GM19351 (cell line): ENCODE results near the gene PRUNE1.

Source experiments
- ATAC-seq: cut with Tn5 transposase; IDR thresholded peaks from one replicate; pipeline ENCODE4 v1.9.1; 2021; ENCODE audit warnings: mild to moderate bottlenecking, moderate library complexity; ENCODE audit not compliant: unreplicated experiment

The PRUNE1 gene

DNA sequence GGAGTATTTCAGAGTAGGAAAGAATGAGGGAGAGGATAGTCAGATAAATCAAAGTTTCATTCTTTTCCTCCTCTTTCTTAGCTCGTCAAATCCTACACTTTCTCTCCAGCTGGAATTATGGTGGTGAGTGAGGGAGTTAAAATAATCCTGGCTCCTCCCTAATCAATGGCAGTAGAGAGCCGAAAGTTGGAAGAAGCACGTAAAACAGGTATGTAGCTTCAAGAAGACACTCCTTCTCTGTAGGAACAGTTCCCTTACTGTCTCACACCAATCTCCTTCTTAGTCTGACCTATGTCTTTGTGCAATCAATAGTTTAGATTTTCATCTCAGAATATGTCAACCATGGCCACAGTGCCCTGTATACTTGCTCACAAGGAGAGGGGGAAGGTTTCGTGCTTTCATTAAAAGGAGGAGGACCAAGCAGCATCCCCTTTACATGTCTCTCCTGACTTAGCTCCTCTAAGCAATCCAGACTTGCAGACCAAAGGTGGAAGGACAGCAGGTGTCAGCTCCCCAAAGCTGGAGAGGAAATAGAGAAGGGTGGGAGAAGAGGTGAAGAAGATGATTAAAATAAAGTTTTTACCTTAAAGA lies 2.4 kb upstream of the PRUNE1 start:
- no peak for ATAC-seq

DNA sequence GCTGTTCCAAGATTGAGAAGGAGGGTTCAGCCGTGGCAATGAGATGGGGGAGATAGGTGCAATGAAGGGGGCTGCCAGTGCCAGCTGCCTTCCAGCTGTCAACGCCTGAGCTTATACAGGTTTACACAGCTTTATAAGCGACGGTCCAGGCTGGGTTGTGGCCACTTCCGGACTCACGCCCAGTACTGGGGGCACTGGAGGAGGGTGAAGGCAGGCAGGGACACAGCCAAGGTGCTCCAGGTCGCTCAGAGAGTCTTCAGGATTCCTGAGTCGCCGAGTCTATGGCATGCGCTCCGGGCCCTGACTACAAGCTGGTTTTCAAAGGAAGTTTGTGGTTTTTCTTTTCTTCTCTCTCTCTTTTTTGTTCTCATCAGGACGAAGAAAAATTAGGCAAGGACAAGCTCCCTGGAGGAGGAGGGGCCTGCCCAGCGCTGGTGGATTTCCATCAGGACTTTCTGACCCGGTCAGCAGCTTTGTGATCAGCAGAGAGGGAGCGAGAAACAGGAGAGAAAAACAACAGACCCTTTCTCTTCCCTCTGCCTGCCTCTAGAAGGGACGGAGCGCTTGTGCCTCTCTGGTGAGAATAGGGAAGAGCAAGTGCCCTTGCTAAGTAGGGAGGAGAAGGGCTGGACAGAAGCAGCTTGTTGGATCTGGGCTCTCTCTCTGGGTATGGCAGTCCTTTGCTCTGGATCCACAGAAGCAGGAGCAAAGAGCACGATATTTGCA lies 1.8 kb upstream of the PRUNE1 start, which contains the start of gene MINDY1:
TSS of gene MINDY1 (minus strand) at position 576 of the 726 bp plus-strand sequence. CDS start 4,285 bp downstream, outside the sequence.
- no peak for ATAC-seq

DNA sequence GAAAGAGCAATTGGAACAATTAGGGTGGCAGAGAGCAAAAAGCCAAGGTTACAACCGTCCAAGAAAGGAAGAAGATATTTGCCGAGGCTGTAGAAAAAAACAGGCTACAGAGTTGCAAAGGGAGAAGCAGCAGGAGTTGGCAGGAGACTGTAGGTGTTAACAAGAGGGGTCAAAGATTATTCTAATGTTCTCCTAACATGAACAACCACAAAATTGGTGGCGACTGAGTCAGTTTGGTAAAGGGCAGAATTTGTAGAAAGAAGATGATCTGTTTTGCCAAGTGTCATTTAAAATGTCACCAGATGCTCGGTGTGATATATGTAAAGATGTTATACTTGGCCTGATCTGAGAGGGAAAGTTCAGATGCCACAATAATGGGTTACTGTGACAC lies 401 bp upstream of the PRUNE1 start:
- ATAC-seq, result no peak

DNA sequence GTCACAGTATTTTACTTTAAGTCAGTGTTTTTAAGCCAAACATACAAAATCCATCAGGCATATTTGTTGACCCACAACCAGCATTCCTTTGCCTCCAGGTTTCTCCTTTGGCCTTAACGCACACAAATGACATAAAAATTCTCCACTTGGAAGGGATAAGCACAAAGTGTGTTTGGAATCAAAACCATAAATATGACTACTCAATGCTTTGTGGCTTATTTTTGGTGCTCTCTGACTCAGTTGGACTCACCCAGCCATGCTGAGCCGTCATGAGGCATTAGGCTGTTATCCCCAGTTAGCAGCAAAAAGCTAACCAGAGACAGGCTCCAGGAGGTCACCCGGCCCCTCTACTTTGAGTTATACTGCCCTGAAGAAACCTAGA lies 948 bp downstream of the PRUNE1 start:
- ATAC-seq, result no peak

DNA sequence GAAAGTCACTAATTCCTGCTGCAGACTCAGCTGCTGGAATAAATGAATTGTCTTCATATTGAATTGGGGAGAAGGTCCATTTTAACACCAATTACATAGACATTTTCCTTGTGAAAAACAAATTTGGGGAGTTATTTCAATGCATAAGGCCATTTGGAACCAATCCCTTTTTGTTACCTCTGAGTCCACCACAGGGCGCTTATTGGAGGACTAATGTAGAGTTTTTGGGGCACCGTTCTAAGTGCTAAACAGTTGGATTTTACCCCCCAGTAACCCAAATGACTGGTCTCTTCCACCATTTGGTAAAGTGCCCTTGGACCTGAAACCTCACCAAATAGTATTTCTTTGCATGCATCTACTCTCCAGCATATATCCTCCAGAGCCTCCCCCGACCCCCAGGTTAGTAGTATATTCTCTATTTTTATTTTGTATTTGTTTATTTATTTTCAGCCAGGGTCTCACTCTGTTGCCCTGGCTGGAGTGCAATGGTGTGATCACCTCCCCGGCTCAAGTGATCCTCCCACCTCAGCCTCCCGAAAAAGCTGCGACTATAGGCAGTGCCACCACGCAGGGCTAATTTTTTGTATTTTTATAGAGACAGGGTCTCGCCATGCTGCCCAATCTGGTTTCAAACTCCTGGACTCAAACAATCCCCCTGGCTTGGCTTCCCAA lies 1.6 kb downstream of the PRUNE1 start:
- ATAC-seq, result no peak

DNA sequence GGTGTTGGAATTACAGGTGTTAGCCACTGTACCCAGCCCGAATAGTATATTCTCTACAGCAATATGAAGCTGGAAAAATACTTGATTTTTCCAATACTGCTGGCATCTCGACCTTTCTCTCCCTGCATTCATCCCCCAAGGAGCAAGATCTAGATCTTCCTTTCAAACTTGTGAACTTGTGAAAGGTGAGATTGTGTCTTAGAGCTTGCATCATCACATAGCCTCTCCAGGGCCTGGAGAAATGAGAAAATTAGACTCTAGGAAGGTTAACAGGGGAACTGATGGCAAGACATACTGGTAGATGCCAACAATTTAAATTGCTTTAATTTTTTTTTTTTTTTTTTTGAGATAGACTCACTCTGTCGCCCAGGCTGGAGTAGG lies 2.1 kb downstream of the PRUNE1 start:
- ATAC-seq, result no peak

DNA sequence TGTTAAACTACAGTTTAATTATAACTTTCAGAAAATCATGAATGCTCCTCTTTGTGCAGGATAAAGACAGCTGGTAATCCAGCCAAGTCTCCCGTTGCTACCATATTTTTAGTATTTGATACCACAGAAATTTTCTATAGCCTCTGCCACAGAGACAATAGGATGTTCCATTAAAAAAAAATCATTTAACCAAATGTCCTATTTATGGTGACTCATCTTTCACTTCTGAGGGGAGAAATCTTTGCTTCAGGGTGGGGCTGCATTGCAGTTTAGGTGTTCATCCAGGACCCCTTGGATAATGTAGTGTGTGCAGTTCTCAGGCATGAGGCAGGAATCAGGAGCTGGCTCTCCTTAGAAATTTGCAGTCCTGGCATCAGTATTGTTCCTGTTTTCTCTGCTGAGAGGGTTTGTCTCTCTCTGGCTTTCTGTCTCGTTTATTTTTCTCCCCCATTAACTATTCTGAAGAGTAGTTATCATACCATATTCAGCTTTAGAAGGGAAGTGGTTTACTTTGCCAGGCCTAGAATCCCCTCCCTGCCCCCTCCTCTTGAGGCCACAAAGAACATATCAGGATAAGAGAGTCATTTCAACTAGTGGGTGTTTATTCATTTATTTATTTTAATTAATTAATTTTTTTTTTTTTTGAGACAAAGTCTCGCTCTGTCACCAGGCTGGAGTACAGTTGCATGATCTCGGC lies 3.1 kb downstream of the PRUNE1 start:
- no peak for ATAC-seq

DNA sequence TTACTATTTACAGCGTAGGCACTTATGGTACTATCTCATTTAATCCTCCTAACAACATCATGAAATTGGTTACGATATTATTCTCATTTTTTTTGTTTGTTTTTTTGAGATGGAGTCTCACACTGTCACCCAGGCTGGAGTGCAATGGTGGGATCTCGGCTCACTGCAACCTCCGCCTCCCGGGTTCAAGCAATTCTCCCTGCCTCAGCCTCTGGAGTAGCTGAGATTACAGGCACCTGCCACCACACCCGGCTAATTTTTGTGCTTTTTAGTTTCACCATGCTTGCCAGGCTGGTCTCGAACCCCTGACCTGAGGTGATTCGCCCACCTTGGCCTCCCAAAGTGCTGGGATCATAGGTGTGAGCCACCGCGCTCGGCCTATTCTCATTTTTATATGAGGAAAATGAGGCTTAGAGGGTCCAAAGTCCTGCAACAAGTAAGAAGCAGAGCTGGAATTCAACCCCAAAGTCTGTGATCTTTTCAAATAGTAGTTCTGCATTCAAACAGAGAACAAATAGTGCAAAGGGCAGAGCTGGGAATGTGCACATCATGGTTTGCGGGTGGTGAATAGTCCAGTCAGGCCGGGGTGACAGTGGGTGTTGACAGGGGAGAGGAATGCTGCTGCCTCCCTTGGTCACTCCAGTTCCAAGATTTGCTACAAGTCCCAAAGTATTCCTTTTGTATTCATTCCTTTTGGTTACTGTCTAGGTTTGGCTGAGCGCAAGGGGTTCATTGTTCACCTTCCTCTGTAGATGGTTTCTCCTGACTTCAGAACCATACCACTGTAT lies 4.6 kb downstream of the PRUNE1 start:
- ATAC-seq, result no peak

DNA sequence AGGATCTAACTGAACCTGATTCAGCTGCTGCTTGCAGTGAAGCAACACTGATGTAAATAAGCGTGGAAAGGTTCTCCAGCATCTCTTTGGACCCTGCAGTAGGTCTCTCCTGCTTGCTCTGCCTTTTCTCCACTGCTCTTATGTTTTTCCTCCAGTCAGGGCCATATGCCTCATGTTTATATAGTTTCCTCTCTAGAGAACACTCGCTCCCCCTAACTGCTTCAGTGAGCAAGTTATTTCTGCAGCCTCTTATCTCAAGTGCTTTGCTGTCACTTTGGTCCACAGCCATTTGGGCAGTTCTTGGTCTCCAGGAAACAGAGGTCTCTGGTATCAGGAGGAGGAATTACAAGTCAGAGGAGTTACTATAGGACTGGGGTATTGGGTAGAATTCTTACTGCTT lies 5.3 kb downstream of the PRUNE1 start:
- no peak for ATAC-seq

DNA sequence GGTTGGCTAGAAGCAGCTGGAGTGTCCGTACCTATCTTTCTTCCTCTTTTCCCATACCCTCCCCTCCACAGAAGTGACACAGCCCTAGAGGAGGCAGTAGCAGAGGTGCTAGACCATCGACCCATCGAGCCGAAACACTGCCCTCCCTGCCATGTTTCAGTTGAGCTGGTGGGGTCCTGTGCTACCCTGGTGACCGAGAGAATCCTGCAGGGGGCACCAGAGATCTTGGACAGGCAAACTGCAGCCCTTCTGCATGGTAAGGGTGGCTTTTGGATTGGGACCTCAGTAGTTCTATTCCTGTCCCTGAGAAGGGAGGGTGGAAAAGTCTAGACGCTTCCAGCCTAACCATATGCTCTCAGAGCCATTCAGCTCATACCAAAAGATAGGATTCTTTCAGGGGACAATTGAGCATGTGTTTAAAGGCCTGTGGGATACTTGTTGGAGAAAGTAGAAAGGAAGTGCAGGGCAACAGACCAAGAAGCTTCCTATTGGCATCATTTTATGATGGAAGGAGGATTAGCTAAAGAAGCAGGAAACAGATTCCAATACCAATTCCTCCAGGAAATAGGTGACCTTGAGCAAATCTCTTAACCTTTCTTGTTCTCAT lies 16.4 kb downstream of the PRUNE1 start:
- ATAC-seq, result no peak

DNA sequence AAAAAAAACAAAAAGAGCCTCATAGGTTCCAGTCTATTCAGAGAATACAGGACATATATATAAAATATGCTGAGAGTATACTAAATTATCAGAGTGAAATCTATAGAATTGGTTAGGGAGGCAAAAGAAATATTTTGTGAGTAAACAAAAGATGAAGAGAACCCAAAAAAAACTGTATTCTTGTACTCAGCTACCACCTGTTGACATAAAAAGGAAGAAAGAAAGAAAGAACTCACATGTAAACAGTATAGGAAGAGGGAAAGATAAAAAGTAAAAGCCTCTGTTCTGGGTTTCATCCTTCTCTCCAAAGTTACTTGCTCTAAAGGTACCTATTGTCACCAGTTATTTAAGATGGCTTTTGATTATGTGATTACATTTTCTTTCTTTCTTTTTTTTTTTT lies 18.2 kb downstream of the PRUNE1 start:
- no peak for ATAC-seq

DNA sequence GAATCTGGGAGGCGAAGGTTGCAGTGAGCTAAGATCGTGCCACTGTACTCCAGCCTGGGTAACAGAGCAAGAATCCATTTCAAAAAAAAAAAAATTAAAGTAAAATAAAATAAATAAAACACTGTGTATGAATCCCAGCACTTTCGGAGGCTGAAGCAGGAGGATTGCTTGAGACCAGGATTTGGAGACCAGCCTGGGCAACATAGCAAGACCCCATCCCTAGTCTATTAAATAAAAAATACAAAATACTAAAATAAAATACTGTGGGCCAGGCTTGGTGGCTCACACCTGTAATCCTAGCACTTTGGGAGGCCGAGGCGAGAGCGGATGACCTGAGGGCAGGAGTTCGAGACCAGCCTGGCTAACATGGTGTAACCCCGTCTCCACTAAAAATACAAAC lies 23.9 kb downstream of the PRUNE1 start:
- ATAC-seq, result no peak

DNA sequence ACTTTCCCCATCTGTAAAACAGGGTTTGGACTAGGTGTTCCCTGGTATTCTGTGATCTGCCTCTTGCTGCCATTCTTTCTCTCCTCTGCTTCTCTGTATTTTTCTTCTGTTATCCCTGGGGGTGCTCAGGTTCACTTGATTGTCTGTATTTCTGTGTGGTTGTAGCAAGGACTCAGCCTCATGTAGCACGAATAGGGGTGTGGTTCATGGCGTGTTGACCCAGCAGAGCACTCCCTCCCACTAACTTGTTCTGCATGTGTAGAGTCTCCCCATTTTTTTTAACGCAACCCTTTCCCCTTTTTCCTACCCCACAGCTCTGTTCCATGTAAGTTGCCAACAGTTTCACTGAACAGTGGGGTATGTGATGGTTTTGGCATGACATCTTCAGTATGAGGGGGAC lies 26.9 kb downstream of the PRUNE1 start:
- no peak for ATAC-seq

DNA sequence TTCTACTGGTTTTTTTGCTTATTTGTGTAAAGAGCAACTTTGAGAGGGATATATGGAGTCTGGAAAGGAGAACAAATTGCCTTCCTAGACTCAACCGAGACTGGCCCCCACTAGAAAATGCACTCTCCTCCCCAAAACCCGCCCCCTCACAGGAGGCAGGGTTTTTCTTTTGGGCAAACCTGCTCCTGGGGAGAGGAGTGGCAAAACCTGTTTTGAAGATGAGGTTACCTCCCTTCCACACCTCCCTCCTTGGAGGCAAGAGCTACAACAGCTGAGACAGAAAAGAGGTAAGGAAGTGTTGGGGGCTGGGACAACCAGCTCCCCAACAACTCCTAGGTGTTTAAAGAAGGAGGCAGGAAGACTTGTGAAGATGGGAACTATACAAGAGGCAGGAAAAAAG lies 28.1 kb downstream of the PRUNE1 start, which contains the start of gene BNIPL:
TSS of gene BNIPL (plus strand) at position 231 of the 400 bp plus-strand sequence. CDS start at position 371, 140 bp downstream.
- ATAC-seq, result no peak

DNA sequence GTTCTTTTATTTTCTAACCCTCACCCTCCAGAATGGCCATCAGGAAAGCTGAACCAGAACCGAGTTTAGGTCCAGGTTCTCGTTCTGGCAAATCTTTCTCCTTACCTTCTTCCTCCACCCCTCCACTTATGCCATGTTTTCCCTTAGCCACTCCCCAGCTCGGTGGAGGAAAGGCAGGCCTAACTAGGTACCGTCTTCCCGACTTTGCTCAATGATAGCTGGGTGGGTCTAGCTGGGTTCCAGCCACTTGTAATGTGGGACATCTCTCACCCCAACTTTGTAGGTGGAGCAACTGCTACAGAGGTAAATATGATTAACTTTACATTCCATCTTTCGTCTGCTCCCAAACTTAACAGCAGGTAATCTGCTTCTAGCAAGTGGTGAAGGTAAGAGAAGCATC lies 28.8 kb downstream of the PRUNE1 start:
- ATAC-seq, result no peak

DNA sequence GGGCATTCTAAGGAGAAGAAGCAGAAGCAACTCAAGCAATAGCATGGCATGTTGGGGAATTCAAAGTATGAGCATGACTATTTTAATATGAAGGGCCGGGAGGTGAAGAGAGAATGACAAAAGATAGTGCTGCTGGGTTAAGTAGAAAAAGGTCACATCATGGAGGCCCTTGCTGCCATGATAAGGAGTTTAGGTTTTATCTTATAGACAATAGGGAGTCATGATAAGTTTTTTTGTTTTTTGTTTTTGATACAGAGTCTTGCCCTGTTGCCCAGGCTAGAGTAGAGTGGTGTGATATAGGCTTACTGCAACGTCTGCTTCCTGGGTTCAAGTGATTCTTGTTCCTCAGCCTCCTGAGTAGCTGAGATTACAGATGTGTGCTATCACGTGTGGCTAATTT lies 31.3 kb downstream of the PRUNE1 start:
- ATAC-seq, result no peak

DNA sequence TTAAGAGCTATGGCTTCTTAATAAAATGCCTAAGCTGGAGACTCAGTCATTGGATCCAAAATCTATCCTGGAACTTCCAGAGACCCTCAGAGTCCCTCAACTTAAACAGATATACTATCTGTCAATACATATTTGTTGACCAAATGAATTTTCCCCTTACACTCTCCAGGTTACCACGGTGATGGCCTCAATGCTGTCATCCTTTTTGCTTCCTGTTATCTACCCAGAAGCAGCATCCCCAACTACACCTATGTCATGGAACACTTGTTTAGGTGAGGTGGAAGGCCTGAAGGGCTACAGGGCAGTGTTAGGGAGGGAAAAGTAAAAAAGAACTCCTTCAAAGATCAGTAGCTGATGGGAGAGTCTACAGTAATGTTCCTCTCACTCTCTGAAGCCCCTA lies 34.9 kb downstream of the PRUNE1 start:
- ATAC-seq, result no peak

DNA sequence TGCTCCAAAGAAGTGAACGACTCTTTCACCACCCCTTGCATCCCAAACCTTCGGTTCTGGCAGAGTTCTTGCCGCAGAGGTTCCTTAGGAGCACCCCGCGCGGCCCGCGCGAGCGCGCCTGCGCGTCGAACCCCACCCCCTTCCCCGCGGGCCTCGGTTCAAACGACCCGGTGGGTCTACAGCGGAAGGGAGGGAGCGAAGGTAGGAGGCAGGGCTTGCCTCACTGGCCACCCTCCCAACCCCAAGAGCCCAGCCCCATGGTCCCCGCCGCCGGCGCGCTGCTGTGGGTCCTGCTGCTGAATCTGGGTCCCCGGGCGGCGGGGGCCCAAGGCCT lies 39.3 kb downstream of the PRUNE1 start, which contains the start of gene C1orf56:
TSS of gene C1orf56 (plus strand) at position 161 of the 334 bp plus-strand sequence. CDS start at position 258, 97 bp downstream.
- peak; percentile 53 for ATAC-seq

DNA sequence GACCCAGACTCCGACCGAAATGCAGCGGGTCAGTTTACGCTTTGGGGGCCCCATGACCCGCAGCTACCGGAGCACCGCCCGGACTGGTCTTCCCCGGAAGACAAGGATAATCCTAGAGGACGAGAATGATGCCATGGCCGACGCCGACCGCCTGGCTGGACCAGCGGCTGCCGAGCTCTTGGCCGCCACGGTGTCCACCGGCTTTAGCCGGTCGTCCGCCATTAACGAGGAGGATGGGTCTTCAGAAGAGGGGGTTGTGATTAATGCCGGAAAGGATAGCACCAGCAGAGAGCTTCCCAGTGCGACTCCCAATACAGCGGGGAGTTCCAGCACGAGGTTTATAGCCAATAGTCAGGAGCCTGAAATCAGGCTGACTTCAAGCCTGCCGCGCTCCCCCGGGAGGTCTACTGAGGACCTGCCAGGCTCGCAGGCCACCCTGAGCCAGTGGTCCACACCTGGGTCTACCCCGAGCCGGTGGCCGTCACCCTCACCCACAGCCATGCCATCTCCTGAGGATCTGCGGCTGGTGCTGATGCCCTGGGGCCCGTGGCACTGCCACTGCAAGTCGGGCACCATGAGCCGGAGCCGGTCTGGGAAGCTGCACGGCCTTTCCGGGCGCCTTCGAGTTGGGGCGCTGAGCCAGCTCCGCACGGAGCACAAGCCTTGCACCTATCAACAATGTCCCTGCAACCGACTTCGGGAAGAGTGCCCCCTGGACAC lies 39.8 kb downstream of the PRUNE1 start:
- ATAC-seq, result peak; percentile 74

DNA sequence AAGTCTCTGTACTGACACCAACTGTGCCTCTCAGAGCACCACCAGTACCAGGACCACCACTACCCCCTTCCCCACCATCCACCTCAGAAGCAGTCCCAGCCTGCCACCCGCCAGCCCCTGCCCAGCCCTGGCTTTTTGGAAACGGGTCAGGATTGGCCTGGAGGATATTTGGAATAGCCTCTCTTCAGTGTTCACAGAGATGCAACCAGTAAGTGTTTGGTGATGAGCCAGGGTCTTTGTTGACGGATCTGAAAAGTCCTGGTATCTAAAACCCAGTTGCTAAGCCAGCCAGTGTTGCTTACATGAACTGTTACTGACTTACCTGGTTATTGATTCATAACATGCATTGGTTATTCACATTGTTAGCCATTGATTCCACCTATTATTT lies 40.4 kb downstream of the PRUNE1 start:
- ATAC-seq, result no peak
